HepG2 (cell line): ENCODE results near the gene LRP10. TPM values are rescaled to one million over a fixed set of nuclear protein-coding genes. Genes with fewer than 3 reads are reported as not detected.

ENCODE experiments used
- ADNP ChIP-seq: sonication (generic); formaldehyde crosslinking; IDR thresholded peaks from 2 replicates; pipeline ENCODE4 v1.4.0; 2020; ENCODE audit warnings: missing genetic modification reagents
- BATF2 ChIP-seq: sonication (generic); formaldehyde crosslinking; IDR thresholded peaks from 2 replicates; pipeline ENCODE4 v1.8.0; 2022; ENCODE audit warnings: mild to moderate bottlenecking, missing genetic modification reagents, moderate library complexity
- CENPT ChIP-seq: sonication (generic); formaldehyde crosslinking; IDR thresholded peaks from 2 replicates; pipeline ENCODE4 v1.8.0; 2022; ENCODE audit warnings: low read depth, mild to moderate bottlenecking, moderate library complexity, missing genetic modification reagents
- CHD4 ChIP-seq: fragments of 200-600 bp; sonication (generic); IDR thresholded peaks from 2 replicates; pipeline ENCODE4 v1.7.0; 2017; ENCODE audit warnings: mild to moderate bottlenecking, low read length, borderline replicate concordance
- E2F1 ChIP-seq: sonication (generic); formaldehyde crosslinking; IDR thresholded peaks from 2 replicates; pipeline ENCODE4 v1.5.0; 2020; ENCODE audit warnings: missing genetic modification reagents
- FOXK2 ChIP-seq: fragments of 450-650 bp; IDR thresholded peaks from 2 replicates; pipeline ENCODE4 v1.6.1; 2016
- FUBP1 ChIP-seq: sonication (generic); formaldehyde crosslinking; IDR thresholded peaks from 2 replicates; pipeline ENCODE4 v1.5.1; 2020; ENCODE audit warnings: missing genetic modification reagents, mild to moderate bottlenecking, borderline replicate concordance
- HOXA5 ChIP-seq: sonication (generic); formaldehyde crosslinking; IDR thresholded peaks from 2 replicates; pipeline ENCODE4 v1.4.0; 2020; ENCODE audit warnings: missing genetic modification reagents
- KLF9 ChIP-seq: IDR thresholded peaks from 2 replicates; pipeline ENCODE4 v1.6.1; 2016; ENCODE audit warnings: low read depth
- MAZ ChIP-seq, 2 experiments: sonication (generic) in 1 of 2; formaldehyde crosslinking in 1 of 2; IDR thresholded peaks; 2 replicates each; pipeline versions ENCODE4 v1.5.0 to v1.6.1; 2012 to 2020; ENCODE audit warnings: low read depth in 2 of 2, mild to moderate bottlenecking in 2 of 2, borderline replicate concordance in 1 of 2, improper control_type of control experiment in 1 of 2, low read length in 1 of 2, missing genetic modification reagents in 1 of 2, moderate library complexity in 1 of 2
- MEIS1 ChIP-seq: sonication (generic); formaldehyde crosslinking; IDR thresholded peaks from 2 replicates; pipeline ENCODE4 v1.9.0; 2021; ENCODE audit warnings: mild to moderate bottlenecking, missing genetic modification reagents, moderate library complexity, borderline replicate concordance
- MTF2 ChIP-seq: sonication (generic); formaldehyde crosslinking; IDR thresholded peaks from 2 replicates; pipeline ENCODE4 v1.5.0; 2020; ENCODE audit warnings: missing genetic modification reagents, borderline replicate concordance
- PBX2 ChIP-seq: IDR thresholded peaks from 2 replicates; pipeline ENCODE4 v1.6.1; 2016; ENCODE audit warnings: control low read depth
- SNAPC5 ChIP-seq: sonication (generic); formaldehyde crosslinking; IDR thresholded peaks from 2 replicates; pipeline ENCODE4 v1.8.1; 2023; ENCODE audit warnings: mild to moderate bottlenecking, missing genetic modification reagents, borderline replicate concordance
- SRF ChIP-seq: IDR thresholded peaks from 2 replicates; pipeline ENCODE4 v1.6.1; 2011; ENCODE audit warnings: mild to moderate bottlenecking, low read depth, low read length, moderate library complexity
- THAP11 ChIP-seq: IDR thresholded peaks from 2 replicates; pipeline ENCODE4 v1.6.1; 2016; ENCODE audit warnings: missing biosample characterization, missing genetic modification reagents
- YEATS4 ChIP-seq: sonication (generic); formaldehyde crosslinking; IDR thresholded peaks from 2 replicates; pipeline ENCODE4 v1.4.0; 2020; ENCODE audit warnings: missing genetic modification reagents, borderline replicate concordance
- ZBTB8A ChIP-seq: sonication (generic); formaldehyde crosslinking; IDR thresholded peaks from 2 replicates; pipeline ENCODE4 v1.4.0; 2020; ENCODE audit warnings: mild to moderate bottlenecking, low read depth, missing genetic modification reagents, borderline replicate concordance
- ZNF441 ChIP-seq: sonication (generic); formaldehyde crosslinking; IDR thresholded peaks from 2 replicates; pipeline ENCODE4 v1.7.0; 2021; ENCODE audit warnings: missing genetic modification reagents, borderline replicate concordance
- ZNF576 ChIP-seq: sonication (generic); formaldehyde crosslinking; IDR thresholded peaks from 2 replicates; pipeline ENCODE4 v1.4.0; 2020; ENCODE audit warnings: mild to moderate bottlenecking, missing genetic modification reagents
- ZNF772 ChIP-seq: sonication (generic); formaldehyde crosslinking; IDR thresholded peaks from 2 replicates; pipeline ENCODE4 v1.5.0; 2020; ENCODE audit warnings: mild to moderate bottlenecking, missing genetic modification reagents
- ZNF800 ChIP-seq: sonication (generic); formaldehyde crosslinking; IDR thresholded peaks from 2 replicates; pipeline ENCODE4 v1.4.0; 2020; ENCODE audit warnings: missing genetic modification reagents
- polyA plus RNA-seq, 8 experiments: library from polyadenylated mRNA; depleted of rRNA in 3 of 8; stranded (reverse) in 7 of 8; unstranded in 1 of 8; fragments of >200 nt; fragmentation: Illumina TruSeq in 4 of 8; extraction: Trizol in 4 of 8; gene quantifications; 2 replicates each; pipeline versions ENCODE4 v1.2.1 to v1.2.3, GENCODE V29; 2011 to 2016; ENCODE audit warnings: low read depth in 4 of 8, missing spikeins in 1 of 8, mixed read lengths in 1 of 8; ENCODE audit not compliant: insufficient read depth in 1 of 8
- total RNA-seq, 5 experiments: library from RNA; depleted of rRNA; stranded (reverse); fragments of >200 nt; fragmentation: Illumina TruSeq; extraction: Trizol; gene quantifications; 2 replicates each; pipeline ENCODE4 v1.2.3, GENCODE V29; 2016; ENCODE audit warnings: low read depth in 1 of 5

LRP10 gene
- total and polyA plus RNA-seq, 2 of the 13 experiments (the other 11 are each of a cell fraction or from before 2014, with no cell fraction given): 16.9 to 45.2 TPM

GRCh38 chr14:22837114-22837749 lies 34.3 kb upstream of the LRP10 start (continued):
- peak; percentile 70; the same call in 1 of the 2 replicates for TF ChIP-seq ZNF772 (CRISPR knock-in tag)
- peak; percentile 90; the same call in 1 of the 2 replicates for TF ChIP-seq ZBTB8A (CRISPR knock-in tag)
- TF ChIP-seq HOXA5: no peak
- TF ChIP-seq ZNF576: no peak
- TF ChIP-seq BATF2 (CRISPR knock-in tag): peak; percentile 70; the same call in 1 of the 2 replicates
- TF ChIP-seq FUBP1 (CRISPR knock-in tag): no peak
- TF ChIP-seq ZNF800: peak; percentile 98
- TF ChIP-seq YEATS4 (CRISPR knock-in tag): peak; percentile 73
- TF ChIP-seq MAZ (IDR thresholded peaks at IDR 0.05; ENCODE audit: borderline replicate concordance, low read depth, low read length): no peak
- peak; percentile 55; the same call in 1 of the 2 replicates for TF ChIP-seq MAZ (CRISPR knock-in tag; IDR thresholded peaks at IDR 0.05; ENCODE audit: low read depth)
- TF ChIP-seq PBX2: no peak
- no peak for TF ChIP-seq CENPT (CRISPR knock-in tag)
- TF ChIP-seq KLF9 (CRISPR knock-in tag): 0 out of 2 replicates have a peak, but pooled peaks have one; percentile 26
- TF ChIP-seq SNAPC5 (CRISPR knock-in tag): no peak
- no peak for TF ChIP-seq CHD4
- TF ChIP-seq MTF2: peak; percentile 85; the same call in 1 of the 2 replicates
- peak; percentile 39; the same call in 1 of the 2 replicates for TF ChIP-seq E2F1 (CRISPR knock-in tag)
- no peak; the same call in 1 of the 2 replicates for TF ChIP-seq ZNF441 (CRISPR knock-in tag)
- TF ChIP-seq THAP11 (CRISPR knock-in tag): no peak; the same call in 1 of the 2 replicates
- TF ChIP-seq SRF: no peak
- TF ChIP-seq MEIS1 (CRISPR knock-in tag): 0 out of 2 replicates have a peak, but pooled peaks have one; percentile 73
- no peak for TF ChIP-seq FOXK2
- TF ChIP-seq ADNP (CRISPR knock-in tag): no peak
